ENCODE measurements around the gene YIF1B. TPM values are rescaled to one million over a fixed set of nuclear protein-coding genes. Genes with fewer than 3 reads are reported as not detected.

The YIF1B gene
- total RNA-seq, 1 experiment from 2014 or later = 73.2 TPM

- no peak overlapping the region for H4K5ac ChIP-seq (ENCODE audit: insufficient read length, low read depth, low read length)
- Mint-ChIP-seq H3K9me3 (no peaks in the 10 kb centered on the region), H3K27me3 (ENCODE audit: low read depth) (no peaks in the 10 kb centered on the region), H3K36me3 (ENCODE audit: insufficient read depth in 1 of 3, low read depth in 3 of 3) (peaks cover 3 to 22% (median 8%) of the 10 kb centered on the region in 3 experiments; a peak in 6 of 7 replicates), H3K4me1 (peaks cover 8% of the 10 kb centered on the region in 2 experiments; a peak in 2 of 4 replicates), H3K4me3 (no peak overlapping the region; a peak in 1 of 5 replicates), H3K27ac (no peak overlapping the region)
- H3K14ac ChIP-seq (ENCODE audit: insufficient read depth, low read length) = no peak overlapping the region
- no peak for TF ChIP-seq CTCF (conservative IDR thresholded peaks at IDR 0.05)
- no peak overlapping the region for H4K8ac ChIP-seq (replicated peaks; ENCODE audit: insufficient read length, low read depth, low read length)
- no peaks in the 10 kb centered on the region for H3K9me3 ChIP-seq (ENCODE audit: control insufficient read depth, low read depth, low read length)
- no peak overlapping the region for H2BK12ac ChIP-seq (ENCODE audit: insufficient read length, low read depth, low read length)
- no peaks in the 10 kb centered on the region for H3K23me2 ChIP-seq (ENCODE audit: insufficient read length, low read depth, low read length, poor library complexity, severe bottlenecking)
- no peak overlapping the region for H3K9ac ChIP-seq (ENCODE audit: extremely low read depth, insufficient read length, low read length)
- H3K18ac ChIP-seq (ENCODE audit: insufficient read length, low read depth, low read length) = no peak overlapping the region
- no peaks in the 10 kb centered on the region for H3K79me2 ChIP-seq (ENCODE audit: insufficient read depth, low read length)
- DNase-seq = no peak
- H3K23ac ChIP-seq (ENCODE audit: insufficient read length, low read depth, low read length) = no peak overlapping the region
- no peak overlapping the region for H2BK5ac ChIP-seq (ENCODE audit: insufficient read length, low read length)
- H3K4me2 ChIP-seq (ENCODE audit: insufficient read depth, insufficient read length, low read length) = no peak overlapping the region
- no peaks in the 10 kb centered on the region for H3K79me1 ChIP-seq (ENCODE audit: insufficient read depth, low read depth, low read length, poor library complexity, severe bottlenecking)
- no peak overlapping the region for H2BK120ac ChIP-seq (ENCODE audit: low read depth, low read length, poor library complexity, severe bottlenecking)
- no peak overlapping the region for H2AK5ac ChIP-seq (ENCODE audit: insufficient read length, low read length)
- H3K4me1 ChIP-seq (ENCODE audit: insufficient read depth, low read length) = no peaks in the 10 kb centered on the region
- H3K27ac ChIP-seq (ENCODE audit: insufficient read length, low read depth, low read length) = no peak overlapping the region
- no peak overlapping the region for H3K56ac ChIP-seq (ENCODE audit: insufficient read length, low read depth, low read length)
- no peaks in the 10 kb centered on the region for H4K20me1 ChIP-seq (ENCODE audit: control insufficient read depth, insufficient read depth, insufficient read length)
- H2AFZ ChIP-seq (ENCODE audit: low read length) = no peak overlapping the region
- H3K27me3 ChIP-seq (ENCODE audit: insufficient read depth, low read length) = no peaks in the 10 kb centered on the region
- no peak overlapping the region for H3K4ac ChIP-seq (ENCODE audit: low read depth, low read length)
- no CpG with 5 or more reads among the region's 12 CpGs for WGBS (ENCODE audit: extremely low coverage, insufficient read length, low lambda C conversion rate)
- H4K91ac ChIP-seq (ENCODE audit: insufficient read length, low read depth, low read length) = no peak overlapping the region
- H2BK15ac ChIP-seq (ENCODE audit: low read depth, low read length) = no peak overlapping the region
- no peak overlapping the region for H2BK20ac ChIP-seq (ENCODE audit: low read depth, low read length, poor library complexity, severe bottlenecking)
- no peak overlapping the region for H3T11ph ChIP-seq (ENCODE audit: low read length)
Observed at GRCh38 chr19:38308006-38308766, 7.6 kb downstream of the YIF1B start.
